HG03066 (cell line): ENCODE data around the gene KRTAP22-1.

Experiments
- ATAC-seq: cut with Tn5 transposase; IDR thresholded peaks from one replicate; pipeline ENCODE4 v1.9.1; 2021; ENCODE audit warnings: low read depth; ENCODE audit not compliant: unreplicated experiment

Gene KRTAP22-1

GRCh38 chr21:30623362-30623761 lies 22.5 kb downstream of the KRTAP22-1 start:
- ATAC-seq: no peak

- ATAC-seq: no peak
Observed at GRCh38 chr21:30625449-30626165, 24.7 kb downstream of the KRTAP22-1 start.

- ATAC-seq: no peak
Observed at GRCh38 chr21:30628109-30628508, 27.2 kb downstream of the KRTAP22-1 start.

- no peak for ATAC-seq
Observed at GRCh38 chr21:30629200-30629599, 28.3 kb downstream of the KRTAP22-1 start.

- ATAC-seq: no peak
Observed at GRCh38 chr21:30634906-30635305, 34.0 kb downstream of the KRTAP22-1 start, which contains the start of gene KRTAP20-2. Gene KRTAP20-2, plus strand, starts transcription at chr21:30635206. Its CDS starts 58 bp downstream, at chr21:30635264.

- no peak for ATAC-seq
Observed at GRCh38 chr21:30638686-30639085, 37.8 kb downstream of the KRTAP22-1 start.

GRCh38 chr21:30642564-30642963 lies 41.7 kb downstream of the KRTAP22-1 start, which contains the start of gene KRTAP20-3:
Gene KRTAP20-3, plus strand, starts transcription at chr21:30642864.
- no peak for ATAC-seq

GRCh38 chr21:30646904-30647414 lies 46.1 kb downstream of the KRTAP22-1 start:
- ATAC-seq: no peak
